Body of pancreas (tissue), 4 donors: Measurements from ENCODE around the gene GIT2. TPM values are rescaled to one million over a fixed set of nuclear protein-coding genes. Genes with fewer than 3 reads are reported as not detected.
A peak's percentile ranks its signal among the peaks of the same experiment; 100 is the strongest.

Experiments
- ATAC-seq: fragments of 150-250 bp; one replicate; pipeline ENCODE4 v1.9.1; 2016
- DNase-seq, 4 donors: peaks; one replicate each; pipeline ENCODE4 v3.0.0-alpha.2; 2019
- H3K27ac ChIP-seq, 4 donors: fragments of 200-600 bp; sonication (generic); 1 replicate in 3 of 4; 2 replicates in 1 of 4; pipeline versions ENCODE4 v1.5.1 to v1.6.1; 2016 to 2019; ENCODE audit warnings: mild to moderate bottlenecking in 1 of 4, mixed read lengths in 1 of 4, moderate library complexity in 1 of 4
- H3K27me3 ChIP-seq, 2 donors: fragments of 200-600 bp; sonication (generic); one replicate each; pipeline ENCODE4 v1.6.0; 2016; ENCODE audit warnings: mild to moderate bottlenecking in 1 of 2
- H3K36me3 ChIP-seq, 2 donors: fragments of 200-600 bp; sonication (generic); replicated peaks in 1 of 2; 2 replicates each; pipeline ENCODE4 v1.5.1; 2016; ENCODE audit warnings: low read depth in 2 of 2; ENCODE audit not compliant: insufficient read depth in 1 of 2
- H3K4me1 ChIP-seq: fragments of 200-600 bp; sonication (generic); one replicate; pipeline ENCODE4 v1.6.0; 2016
- H3K4me3 ChIP-seq, 2 donors: fragments of 200-600 bp; sonication (generic); 1 replicate in 1 of 2; 2 replicates in 1 of 2; pipeline ENCODE4 v1.5.1; 2016 to 2019
- H3K9me3 ChIP-seq, 3 donors: fragments of 200-600 bp; sonication (generic); 1 replicate in 2 of 3; 2 replicates in 1 of 3; pipeline ENCODE4 v1.5.1; 2016
- CTCF ChIP-seq, 7 experiments: fragments of 450-650 bp in 4 of 7; fragments of 200-600 bp in 3 of 7; sonication (generic) in 3 of 7; IDR thresholded peaks; one replicate each; pipeline ENCODE4 v1.5.1; 2016 to 2019; ENCODE audit warnings: antibody characterized with exemption in 7 of 7
- POLR2A ChIP-seq, 3 donors: fragments of 450-650 bp; IDR thresholded peaks; one replicate each; pipeline ENCODE4 v1.6.1; 2016; ENCODE audit warnings: antibody characterized with exemption in 3 of 3, mild to moderate bottlenecking in 2 of 3
- WGBS, 2 donors: methylation state at CpG; one replicate each; pipeline ENCODE4 v1.1.5; 2017; 5-methylcytosine and 5-hydroxymethylcytosine counted together
- intact Hi-C: fragments of 100-400 bp; cut with DNase I; formaldehyde crosslinking; loops from one replicate; pipeline ENCODE4 v1.15.1; 2023
- total RNA-seq, 2 donors: library from RNA; depleted of rRNA; stranded (reverse); fragments of >200 nt; gene quantifications; one replicate each; pipeline ENCODE4 v1.1.0, GENCODE V29; 2016

GIT2 gene
- total RNA-seq, 2 donors from 2014 or later, result 44.4 to 50.1 TPM

- Histone ChIP-seq H3K4me1 (peaks cover 16% of the 10 kb centered on the region), H3K9me3 (no peaks in the 10 kb centered on the region), H3K36me3 (peaks cover 0 to 22% of the 10 kb centered on the region in 2 donors), H3K4me3 (no peak overlapping the region), H3K27ac (no peak overlapping the region), H3K27me3 (no peaks in the 10 kb centered on the region)
- 70 to 81% methylated on average over 9 to 10 of the region's 10 CpGs for WGBS, 2 donors
- TF ChIP-seq POLR2A (IDR thresholded peaks at IDR 0.05) (no peak), CTCF (IDR thresholded peaks at IDR 0.05) (no peak)
- no peak for DNase-seq
- no peak for ATAC-seq
- intact Hi-C loops, result no loop called here
Observed at GRCh38 chr12:109919456-109919855, 76.7 kb downstream of the GIT2 start.

- WGBS, 2 donors, result 58 to 82% methylated on average over 4 of the region's 4 CpGs
- DNase-seq, result no peak
- H3K9me3 ChIP-seq, result no peaks in the 10 kb centered on the region
- peak overlapping the region; percentile 58 to 85 (median 69) for H3K27ac ChIP-seq
- no peak overlapping the region for H3K4me3 ChIP-seq
- H3K27me3 ChIP-seq, result no peaks in the 10 kb centered on the region
- peaks cover 0 to 27% of the 10 kb centered on the region in 2 donors for H3K36me3 ChIP-seq
- H3K4me1 ChIP-seq, result peaks cover 20% of the 10 kb centered on the region
- no peak for TF ChIP-seq POLR2A (IDR thresholded peaks at IDR 0.05)
- no peak for TF ChIP-seq CTCF (IDR thresholded peaks at IDR 0.05)
- ATAC-seq, result no peak
- intact Hi-C loops, result no loop called here
Observed at GRCh38 chr12:109916045-109916444, 80.1 kb downstream of the GIT2 start.

GRCh38 chr12:109915171-109916040 is 80.8 kb downstream of the GIT2 start:
- peak; percentile 95 for ATAC-seq
- Histone ChIP-seq H3K4me1 (peaks cover 20% of the 10 kb centered on the region), H3K9me3 (no peaks in the 10 kb centered on the region), H3K27me3 (no peaks in the 10 kb centered on the region), H3K36me3 (peaks cover 0 to 24% of the 10 kb centered on the region in 2 donors), H3K4me3 (no peak overlapping the region), H3K27ac (peak overlapping the region; percentile 58 to 85 (median 69))
- intact Hi-C loops, result no loop called here
- peak; percentile 80 to 95 (median 91) for DNase-seq
- TF ChIP-seq CTCF (IDR thresholded peaks at IDR 0.05) (peak in 4 of 7 experiments; percentile 13 to 37 (median 28)), POLR2A (IDR thresholded peaks at IDR 0.05) (peak in 2 of 3 donors; percentile 8 to 39)
- 44 to 60% methylated on average over 15 to 26 of the region's 26 CpGs for WGBS, 2 donors

GRCh38 chr12:109914461-109914860 is 81.7 kb downstream of the GIT2 start:
- H3K36me3 ChIP-seq, result peaks cover 0 to 22% of the 10 kb centered on the region in 2 donors
- peak overlapping the region; percentile 58 to 85 (median 69) for H3K27ac ChIP-seq
- H3K9me3 ChIP-seq, result no peaks in the 10 kb centered on the region
- intact Hi-C loops, result no loop called here
- TF ChIP-seq POLR2A (IDR thresholded peaks at IDR 0.05), result no peak
- TF ChIP-seq CTCF (IDR thresholded peaks at IDR 0.05), result no peak
- peaks cover 20% of the 10 kb centered on the region for H3K4me1 ChIP-seq
- H3K4me3 ChIP-seq, result no peak overlapping the region
- H3K27me3 ChIP-seq, result no peaks in the 10 kb centered on the region
- DNase-seq (peak in 2 of 4 donors; percentile 34 to 68), ATAC-seq (no peak)
- WGBS, 2 donors, result 78 to 85% methylated on average over 16 of the region's 16 CpGs
